HUES6 (cell line): ENCODE measurements around the gene WRAP73.
A peak's percentile ranks its signal among the peaks of the same experiment; 100 is the strongest.

ENCODE experiments used
- H3K27ac ChIP-seq: 2 replicates; pipeline ENCODE4 v1.7.0; 2013; ENCODE audit warnings: low read depth, mild to moderate bottlenecking, low read length, inconsistent platforms
- H3K27me3 ChIP-seq: 2 replicates; pipeline ENCODE4 v1.6.1; 2013; ENCODE audit warnings: low read length; ENCODE audit not compliant: control insufficient read depth, insufficient read depth
- H3K36me3 ChIP-seq: 2 replicates; pipeline ENCODE4 v1.6.1; 2013; ENCODE audit warnings: low read length; ENCODE audit not compliant: control insufficient read depth, insufficient read depth
- H3K4me1 ChIP-seq: 2 replicates; pipeline ENCODE4 v1.6.1; 2013; ENCODE audit warnings: low read length; ENCODE audit not compliant: control insufficient read depth, insufficient read depth
- H3K4me3 ChIP-seq: 2 replicates; pipeline ENCODE4 v1.5.1; 2013; ENCODE audit warnings: low read depth, low read length
- H3K9ac ChIP-seq: one replicate; pipeline ENCODE4 v1.6.1; 2013; ENCODE audit warnings: mild to moderate bottlenecking, low read length
- H3K9me3 ChIP-seq: 2 replicates; pipeline ENCODE4 v1.6.1; 2013; ENCODE audit warnings: low read depth, low read length; ENCODE audit not compliant: control insufficient read depth, insufficient read depth

Gene WRAP73

GRCh38 chr1:3633344-3634058 is 16.4 kb downstream of the WRAP73 start:
- no peaks in the 10 kb centered on the region for H3K27me3 ChIP-seq
- H3K9ac ChIP-seq, result no peak overlapping the region
- peaks cover 82% of the 10 kb centered on the region for H3K36me3 ChIP-seq
- H3K4me1 ChIP-seq, result no peaks in the 10 kb centered on the region
- H3K27ac ChIP-seq, result no peak overlapping the region
- H3K9me3 ChIP-seq, result no peaks in the 10 kb centered on the region
- no peak overlapping the region for H3K4me3 ChIP-seq

GRCh38 chr1:3632716-3633343 is 17.1 kb downstream of the WRAP73 start:
- Histone ChIP-seq H3K36me3 (peaks cover 82% of the 10 kb centered on the region), H3K27ac (no peak overlapping the region)

GRCh38 chr1:3632298-3632697 is 17.6 kb downstream of the WRAP73 start:
- no peak overlapping the region for H3K9ac ChIP-seq
- no peak overlapping the region for H3K27ac ChIP-seq
- peaks cover 82% of the 10 kb centered on the region for H3K36me3 ChIP-seq

More at GRCh38 chr1:3632716-3633343, 17.1 kb downstream of the WRAP73 start:
- H3K9ac ChIP-seq, result no peak overlapping the region
- H3K4me3 ChIP-seq, result no peak overlapping the region
- no peaks in the 10 kb centered on the region for H3K9me3 ChIP-seq
- no peaks in the 10 kb centered on the region for H3K4me1 ChIP-seq
- H3K27me3 ChIP-seq, result no peaks in the 10 kb centered on the region

GRCh38 chr1:3631320-3632260 is 18.3 kb downstream of the WRAP73 start:
- Histone ChIP-seq H3K4me3 (no peak overlapping the region), H3K9me3 (no peaks in the 10 kb centered on the region), H3K27me3 (no peaks in the 10 kb centered on the region), H3K9ac (no peak overlapping the region), H3K4me1 (no peaks in the 10 kb centered on the region), H3K27ac (0 out of 2 replicates have a peak overlapping the region, but pooled peaks have one; percentile 8), H3K36me3 (peaks cover 77% of the 10 kb centered on the region)

More at GRCh38 chr1:3632298-3632697, 17.6 kb downstream of the WRAP73 start:
- Histone ChIP-seq H3K4me3 (no peak overlapping the region), H3K9me3 (no peaks in the 10 kb centered on the region), H3K27me3 (no peaks in the 10 kb centered on the region), H3K4me1 (no peaks in the 10 kb centered on the region)

GRCh38 chr1:3630914-3631313 is 19.0 kb downstream of the WRAP73 start:
- H3K27me3 ChIP-seq, result no peaks in the 10 kb centered on the region
- peaks cover 71% of the 10 kb centered on the region for H3K36me3 ChIP-seq

GRCh38 chr1:3630161-3630611 is 19.7 kb downstream of the WRAP73 start:
- Histone ChIP-seq H3K36me3 (peaks cover 63% of the 10 kb centered on the region), H3K27ac (no peak overlapping the region), H3K9ac (no peak overlapping the region), H3K9me3 (no peaks in the 10 kb centered on the region), H3K4me3 (no peak overlapping the region), H3K4me1 (peaks cover 3% of the 10 kb centered on the region; the same call in 1 of the 2 replicates), H3K27me3 (no peaks in the 10 kb centered on the region)

More at GRCh38 chr1:3630914-3631313, 19.0 kb downstream of the WRAP73 start:
- Histone ChIP-seq H3K27ac (no peak overlapping the region), H3K9ac (no peak overlapping the region), H3K9me3 (no peaks in the 10 kb centered on the region), H3K4me1 (peaks cover under 1% of the 10 kb centered on the region; the same call in 1 of the 2 replicates), H3K4me3 (no peak overlapping the region)

- Histone ChIP-seq H3K9me3 (no peaks in the 10 kb centered on the region), H3K27me3 (no peaks in the 10 kb centered on the region), H3K27ac (no peak overlapping the region), H3K4me3 (no peak overlapping the region), H3K9ac (no peak overlapping the region), H3K36me3 (peaks cover 58% of the 10 kb centered on the region), H3K4me1 (peaks cover 3% of the 10 kb centered on the region; the same call in 1 of the 2 replicates)
These were observed 20.2 kb downstream of the WRAP73 start for GRCh38 chr1:3629561-3630160.

- peaks cover 7% of the 10 kb centered on the region; the same call in 1 of the 2 replicates for H3K4me1 ChIP-seq
- no peak overlapping the region for H3K27ac ChIP-seq
- peaks cover 46% of the 10 kb centered on the region for H3K36me3 ChIP-seq
These were observed 21.5 kb downstream of the WRAP73 start for GRCh38 chr1:3628445-3628844.

GRCh38 chr1:3627515-3628253 is 22.2 kb downstream of the WRAP73 start:
- Histone ChIP-seq H3K27me3 (peaks cover 11% of the 10 kb centered on the region; the same call in 1 of the 2 replicates), H3K27ac (no peak overlapping the region), H3K4me1 (peaks cover 8% of the 10 kb centered on the region; the same call in 1 of the 2 replicates), H3K4me3 (no peak overlapping the region), H3K9me3 (no peaks in the 10 kb centered on the region), H3K9ac (no peak overlapping the region), H3K36me3 (peaks cover 45% of the 10 kb centered on the region)

More at GRCh38 chr1:3628445-3628844, 21.5 kb downstream of the WRAP73 start:
- H3K9ac ChIP-seq, result no peak overlapping the region
- no peak overlapping the region for H3K4me3 ChIP-seq
- peaks cover 7% of the 10 kb centered on the region; the same call in 1 of the 2 replicates for H3K27me3 ChIP-seq
- no peaks in the 10 kb centered on the region for H3K9me3 ChIP-seq

- peak overlapping the region; percentile 94 for H3K4me3 ChIP-seq
- H3K4me1 ChIP-seq, result peaks cover 8% of the 10 kb centered on the region; the same call in 1 of the 2 replicates
- no peak overlapping the region for H3K9ac ChIP-seq
- H3K27ac ChIP-seq, result no peak overlapping the region
- no peaks in the 10 kb centered on the region for H3K9me3 ChIP-seq
- H3K36me3 ChIP-seq, result peaks cover 34% of the 10 kb centered on the region
- H3K27me3 ChIP-seq, result peaks cover 12% of the 10 kb centered on the region; the same call in 1 of the 2 replicates
These were observed 23.9 kb downstream of the WRAP73 start for GRCh38 chr1:3626025-3626424.
